Skin epidermis (tissue), 12 donors: ENCODE data around the gene MYADM.
A peak's percentile ranks its signal among the peaks of the same experiment; 100 is the strongest.

Experiments used
- H3K27ac ChIP-seq, 21 experiments: fragments of 200-600 bp; sonication (generic) in 11 of 21; one replicate each; pipeline ENCODE4 v1.5.0; 2020; ENCODE audit warnings: mild to moderate bottlenecking in 3 of 21, inconsistent platforms in 2 of 21, moderate library complexity in 2 of 21
- H3K4me3 ChIP-seq, 7 experiments: fragments of 200-600 bp; sonication (generic) in 2 of 7; one replicate each; pipeline ENCODE4 v1.5.0; 2020; ENCODE audit warnings: inconsistent platforms in 2 of 7, mild to moderate bottlenecking in 2 of 7, moderate library complexity in 1 of 7

The MYADM gene

GRCh38 chr19:53868091-53868891 is 608 bp downstream of the MYADM start:
- peak overlapping the region; percentile 61 to 95 (median 88) for H3K27ac ChIP-seq

GRCh38 chr19:53868892-53869804 is 1.5 kb downstream of the MYADM start:
- Histone ChIP-seq H3K27ac (peak overlapping the region; percentile 61 to 95 (median 88)), H3K4me3 (peak overlapping the region; percentile 61 to 81 (median 73))

More at GRCh38 chr19:53868091-53868891, 608 bp downstream of the MYADM start:
- peak overlapping the region; percentile 61 to 81 (median 73) for H3K4me3 ChIP-seq

- H3K4me3 ChIP-seq, result peak overlapping the region; percentile 61 to 81 (median 73)
- peak overlapping the region in 20 of 21 experiments; percentile 29 to 95 (median 88) for H3K27ac ChIP-seq
Observed at GRCh38 chr19:53869805-53870484, 2.3 kb downstream of the MYADM start.

- H3K27ac ChIP-seq, result peak overlapping the region in 15 of 21 experiments; percentile 17 to 94 (median 84)
- H3K4me3 ChIP-seq, result peak overlapping the region in 3 of 7 experiments; percentile 66 to 73 (median 73)
Observed at GRCh38 chr19:53870485-53870844, 2.8 kb downstream of the MYADM start.

- H3K4me3 ChIP-seq, result no peak overlapping the region
- H3K27ac ChIP-seq, result peak overlapping the region in 6 of 21 experiments; percentile 19 to 91 (median 29)
Observed at GRCh38 chr19:53871454-53871853, 3.8 kb downstream of the MYADM start.

- Histone ChIP-seq H3K27ac (peak overlapping the region in 2 of 21 experiments; percentile 12 to 23), H3K4me3 (no peak overlapping the region)
Observed at GRCh38 chr19:53872762-53873161, 5.1 kb downstream of the MYADM start.

- Histone ChIP-seq H3K4me3 (no peak overlapping the region), H3K27ac (peak overlapping the region in 2 of 21 experiments; percentile 14 to 51)
Observed at GRCh38 chr19:53873773-53874605, 6.3 kb downstream of the MYADM start.

GRCh38 chr19:53874606-53874990 is 6.9 kb downstream of the MYADM start:
- Histone ChIP-seq H3K27ac (peak overlapping the region in 3 of 21 experiments; percentile 14 to 52 (median 51)), H3K4me3 (no peak overlapping the region)

GRCh38 chr19:53875602-53876325 is 8.1 kb downstream of the MYADM start:
- Histone ChIP-seq H3K4me3 (no peak overlapping the region), H3K27ac (no peak overlapping the region)

- H3K4me3 ChIP-seq, result no peak overlapping the region
Observed at GRCh38 chr19:53876651-53877224, 9.1 kb downstream of the MYADM start.

GRCh38 chr19:53877361-53877766 is 9.7 kb downstream of the MYADM start:
- Histone ChIP-seq H3K4me3 (no peak overlapping the region), H3K27ac (no peak overlapping the region)

More at GRCh38 chr19:53876651-53877224, 9.1 kb downstream of the MYADM start:
- no peak overlapping the region for H3K27ac ChIP-seq

- Histone ChIP-seq H3K27ac (peak overlapping the region in 1 of 21 experiments; percentile 50), H3K4me3 (peak overlapping the region; percentile 29 to 45 (median 40))
Observed at GRCh38 chr19:53878776-53879139, 11.1 kb downstream of the MYADM start.

GRCh38 chr19:53879140-53880081 is 11.7 kb downstream of the MYADM start:
- peak overlapping the region in 1 of 21 experiments; percentile 50 for H3K27ac ChIP-seq

GRCh38 chr19:53880711-53881481 is 13.2 kb downstream of the MYADM start:
- Histone ChIP-seq H3K27ac (no peak overlapping the region), H3K4me3 (peak overlapping the region in 1 of 7 experiments; percentile 10)

More at GRCh38 chr19:53879140-53880081, 11.7 kb downstream of the MYADM start:
- peak overlapping the region; percentile 29 to 45 (median 40) for H3K4me3 ChIP-seq

GRCh38 chr19:53881482-53882390 is 14.1 kb downstream of the MYADM start, which contains the start of gene PRKCG:
TSS of gene PRKCG (plus strand) at chr19:53882197. CDS start at chr19:53882495, 298 bp downstream.
- Histone ChIP-seq H3K27ac (no peak within 1 kb of the TSS), H3K4me3 (peak within 1 kb of the TSS in 4 of 7 experiments; percentile 9 to 17 (median 11))
